Stimulated activated naive CD8-positive, alpha-beta T cell treated with anti-CD3 and anti-CD28 coated beads, Interleukin-15, Interleukin-2, amounts not matched to agents 100 ng/mL and 50 ng/mL, for 24 hours (primary cell): Measurements from ENCODE around the gene MBNL3.

Experiments
- H3K27ac Mint-ChIP-seq: one replicate; pipeline ENCODE4 v1.8.0; 2021; ENCODE audit warnings: mild to moderate bottlenecking, mixed read lengths
- H3K27me3 Mint-ChIP-seq: one replicate; pipeline ENCODE4 v1.8.0; 2021; ENCODE audit warnings: mixed read lengths
- H3K36me3 Mint-ChIP-seq: one replicate; pipeline ENCODE4 v1.8.0; 2021; ENCODE audit warnings: low read depth, mixed read lengths
- H3K4me1 Mint-ChIP-seq: one replicate; pipeline ENCODE4 v1.8.0; 2021; ENCODE audit warnings: low read depth, mixed read lengths
- H3K4me3 Mint-ChIP-seq: one replicate; pipeline ENCODE4 v1.8.0; 2021; ENCODE audit warnings: mild to moderate bottlenecking, mixed read lengths
- H3K9me3 Mint-ChIP-seq: one replicate; pipeline ENCODE4 v1.8.0; 2021; ENCODE audit warnings: mixed read lengths

The MBNL3 gene

DNA sequence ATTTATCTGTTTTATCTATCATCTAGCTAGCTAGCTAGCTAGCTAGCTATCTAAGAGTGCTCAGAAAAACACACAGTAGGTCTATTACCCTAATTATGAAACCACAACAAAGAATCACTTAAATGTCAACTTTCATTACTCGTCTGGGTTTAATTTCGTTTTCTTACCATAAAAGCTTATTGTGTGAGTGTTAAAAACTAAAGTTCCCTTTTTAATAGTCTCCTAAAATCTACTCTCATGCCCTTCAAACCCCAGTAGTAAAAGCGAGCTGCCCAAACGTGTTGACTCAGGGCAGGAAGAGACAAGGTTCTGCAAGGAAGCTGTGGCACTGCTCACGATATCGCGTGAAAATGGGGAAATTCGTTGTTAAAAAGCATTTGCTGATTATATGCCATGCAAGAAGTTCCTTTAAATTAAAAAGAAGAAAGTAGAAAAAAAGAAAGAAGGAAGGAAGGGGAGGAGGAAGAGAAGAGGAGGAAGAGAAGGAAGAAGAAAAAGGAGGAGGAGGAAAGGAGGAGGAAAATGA is 595 bp downstream of the MBNL3 start:
- Mint-ChIP-seq H3K9me3 (no peaks in the 10 kb centered on the region), H3K4me3 (peak overlapping the region; percentile 95), H3K27ac (peak overlapping the region; percentile 99), H3K4me1 (peaks cover 59% of the 10 kb centered on the region), H3K27me3 (no peaks in the 10 kb centered on the region), H3K36me3 (peaks cover 3% of the 10 kb centered on the region)

DNA sequence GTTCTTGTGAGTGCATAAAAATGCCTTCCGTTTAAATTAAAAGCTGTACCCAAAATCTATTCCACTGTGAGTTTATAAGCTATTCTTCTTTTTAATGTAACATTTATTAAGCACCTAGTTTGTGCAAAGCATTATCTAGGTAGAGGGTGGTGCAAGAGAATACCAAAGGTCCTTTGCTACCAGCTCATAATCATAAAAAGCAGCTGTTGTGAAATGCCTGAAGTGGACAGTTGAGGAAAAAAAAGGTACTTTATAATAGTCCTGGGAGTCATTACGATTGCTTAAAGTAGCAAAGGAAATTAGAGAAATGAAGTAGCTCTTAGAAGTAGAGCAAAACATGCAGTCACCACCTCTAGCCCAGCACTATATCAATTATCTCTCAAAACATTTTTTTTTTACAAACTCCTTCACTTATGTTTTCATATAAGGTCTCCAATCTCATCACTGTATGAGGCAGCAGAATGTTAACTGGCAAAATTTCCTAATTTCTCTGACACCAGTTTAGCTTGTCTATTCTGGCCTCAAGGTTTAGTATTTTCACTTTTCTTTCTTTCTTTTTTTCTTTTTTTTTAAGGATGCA is 2.1 kb downstream of the MBNL3 start:
- Mint-ChIP-seq H3K4me3 (peak overlapping the region; percentile 95), H3K36me3 (peaks cover 3% of the 10 kb centered on the region), H3K27me3 (no peaks in the 10 kb centered on the region), H3K9me3 (no peaks in the 10 kb centered on the region), H3K27ac (peak overlapping the region; percentile 61), H3K4me1 (peaks cover 72% of the 10 kb centered on the region)

DNA sequence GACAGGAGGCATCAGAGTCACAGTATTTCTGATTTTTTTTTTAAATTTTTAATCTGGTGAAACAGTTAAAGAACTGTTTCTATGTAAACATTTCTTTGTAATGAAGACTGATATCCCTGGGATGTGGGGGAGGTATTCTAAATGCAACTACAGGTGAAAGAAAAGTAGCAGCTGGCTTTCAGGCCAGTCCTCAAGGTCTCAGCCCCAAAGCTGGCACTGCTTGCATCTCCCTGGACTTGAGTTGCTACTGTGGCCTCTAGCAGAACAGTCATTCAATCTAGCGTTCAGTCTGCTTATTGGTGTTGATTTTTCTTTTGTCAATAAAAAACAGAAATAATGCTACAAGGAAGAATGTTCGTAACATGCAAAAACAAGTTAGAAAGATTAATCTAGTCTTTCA is 4.9 kb downstream of the MBNL3 start:
- Mint-ChIP-seq H3K4me3 (no peak overlapping the region), H3K27me3 (no peaks in the 10 kb centered on the region), H3K9me3 (no peaks in the 10 kb centered on the region), H3K4me1 (peaks cover 81% of the 10 kb centered on the region), H3K36me3 (peaks cover 3% of the 10 kb centered on the region), H3K27ac (no peak overlapping the region)

DNA sequence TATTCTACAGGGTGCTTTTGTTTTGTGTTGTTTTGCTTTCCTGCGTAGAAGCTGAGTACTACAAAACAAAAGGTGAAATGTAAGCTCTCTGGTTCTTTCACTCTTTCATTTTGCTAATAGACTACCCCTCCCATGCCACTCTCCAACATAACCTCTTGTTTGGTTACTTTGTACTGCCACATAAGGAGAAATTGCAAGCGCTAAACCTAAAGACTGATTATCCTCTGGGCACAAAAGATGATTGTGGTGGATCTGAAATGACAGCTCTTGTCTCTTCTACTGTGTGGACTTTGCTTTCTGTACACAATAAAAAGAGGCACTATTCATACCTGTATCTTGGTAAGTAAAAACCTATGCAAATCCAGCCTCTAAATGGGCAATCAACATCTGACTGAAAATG is 5.3 kb downstream of the MBNL3 start:
- no peak overlapping the region for H3K27ac Mint-ChIP-seq
- H3K4me3 Mint-ChIP-seq, result no peak overlapping the region
- peaks cover 3% of the 10 kb centered on the region for H3K36me3 Mint-ChIP-seq
- no peaks in the 10 kb centered on the region for H3K9me3 Mint-ChIP-seq
- H3K4me1 Mint-ChIP-seq, result peaks cover 81% of the 10 kb centered on the region
- no peaks in the 10 kb centered on the region for H3K27me3 Mint-ChIP-seq

DNA sequence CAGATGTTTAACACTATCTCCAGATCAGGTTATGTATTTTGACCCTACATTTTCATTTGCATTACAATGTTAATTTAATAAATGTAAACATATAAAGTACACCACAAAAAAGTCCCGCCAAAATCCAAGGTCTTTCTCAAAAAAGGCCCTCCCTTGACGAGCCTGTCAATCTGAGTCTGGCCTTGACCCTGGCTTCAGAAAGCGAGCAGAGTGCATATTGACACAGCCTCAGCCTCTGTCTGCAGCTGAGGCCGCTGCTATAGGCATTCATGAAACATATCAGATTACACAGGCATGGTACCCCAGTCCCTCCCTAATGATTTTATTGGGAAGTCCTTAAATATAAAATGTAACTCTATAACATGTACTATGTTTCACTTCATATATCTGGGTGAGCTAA is 6.2 kb downstream of the MBNL3 start:
- no peak overlapping the region for H3K4me3 Mint-ChIP-seq
- peaks cover 74% of the 10 kb centered on the region for H3K4me1 Mint-ChIP-seq
- H3K36me3 Mint-ChIP-seq, result no peaks in the 10 kb centered on the region
- no peaks in the 10 kb centered on the region for H3K9me3 Mint-ChIP-seq
- H3K27me3 Mint-ChIP-seq, result no peaks in the 10 kb centered on the region
- H3K27ac Mint-ChIP-seq, result no peak overlapping the region

DNA sequence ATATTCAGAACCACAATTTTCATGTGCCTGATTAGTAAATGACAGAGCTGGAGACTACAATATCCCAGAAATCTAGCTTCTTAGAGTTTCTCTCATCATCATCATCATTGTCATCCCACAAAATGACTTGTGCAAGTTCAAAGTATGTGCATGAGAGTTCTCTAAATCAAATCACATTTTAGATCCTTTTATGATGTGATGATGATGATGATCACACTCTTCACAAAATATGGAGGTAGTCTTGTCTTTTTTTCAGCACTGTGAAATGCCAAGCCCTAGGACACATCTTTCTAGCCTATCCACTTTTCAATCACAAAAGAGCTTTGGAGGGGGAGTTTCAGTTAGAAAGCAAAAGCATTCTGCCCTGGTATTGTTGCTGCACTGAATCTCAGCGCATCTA is 7.4 kb downstream of the MBNL3 start:
- peaks cover 71% of the 10 kb centered on the region for H3K4me1 Mint-ChIP-seq
- no peaks in the 10 kb centered on the region for H3K36me3 Mint-ChIP-seq
- H3K27ac Mint-ChIP-seq, result peak overlapping the region; percentile 97
- H3K27me3 Mint-ChIP-seq, result no peaks in the 10 kb centered on the region
- H3K9me3 Mint-ChIP-seq, result no peaks in the 10 kb centered on the region
- peak overlapping the region; percentile 81 for H3K4me3 Mint-ChIP-seq

DNA sequence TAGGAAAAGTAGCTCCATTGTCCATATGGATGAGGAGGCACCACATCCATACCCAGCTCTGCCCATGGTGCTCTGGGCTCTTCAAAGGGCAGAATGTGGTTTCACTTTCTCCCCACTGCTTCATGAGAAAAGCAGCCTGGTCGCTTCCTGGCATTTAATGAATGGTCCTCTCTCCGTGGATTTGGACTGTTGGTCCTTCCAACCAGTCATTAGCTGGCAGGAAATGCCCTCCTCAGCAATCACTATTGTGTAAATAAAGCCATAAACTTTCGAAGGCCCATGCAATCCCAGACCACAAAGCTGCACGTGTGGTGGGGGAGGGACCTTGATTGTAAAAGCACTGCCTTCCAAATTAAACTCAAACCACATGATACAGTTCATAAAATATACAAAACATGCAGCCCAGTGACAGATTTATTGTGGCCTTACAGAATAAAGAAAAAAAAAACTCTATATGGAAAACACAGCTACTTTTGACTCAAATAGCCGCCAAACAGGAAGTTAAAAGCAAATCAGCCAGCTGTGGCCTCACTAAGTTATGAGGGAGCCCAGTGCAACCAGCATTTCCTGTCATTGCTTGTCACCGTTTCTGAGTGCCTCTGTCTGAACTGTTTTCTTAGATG is 8.1 kb downstream of the MBNL3 start:
- peaks cover 69% of the 10 kb centered on the region for H3K4me1 Mint-ChIP-seq
- no peaks in the 10 kb centered on the region for H3K9me3 Mint-ChIP-seq
- H3K4me3 Mint-ChIP-seq, result peak overlapping the region; percentile 81
- no peaks in the 10 kb centered on the region for H3K27me3 Mint-ChIP-seq
- no peaks in the 10 kb centered on the region for H3K36me3 Mint-ChIP-seq
- peak overlapping the region; percentile 97 for H3K27ac Mint-ChIP-seq

DNA sequence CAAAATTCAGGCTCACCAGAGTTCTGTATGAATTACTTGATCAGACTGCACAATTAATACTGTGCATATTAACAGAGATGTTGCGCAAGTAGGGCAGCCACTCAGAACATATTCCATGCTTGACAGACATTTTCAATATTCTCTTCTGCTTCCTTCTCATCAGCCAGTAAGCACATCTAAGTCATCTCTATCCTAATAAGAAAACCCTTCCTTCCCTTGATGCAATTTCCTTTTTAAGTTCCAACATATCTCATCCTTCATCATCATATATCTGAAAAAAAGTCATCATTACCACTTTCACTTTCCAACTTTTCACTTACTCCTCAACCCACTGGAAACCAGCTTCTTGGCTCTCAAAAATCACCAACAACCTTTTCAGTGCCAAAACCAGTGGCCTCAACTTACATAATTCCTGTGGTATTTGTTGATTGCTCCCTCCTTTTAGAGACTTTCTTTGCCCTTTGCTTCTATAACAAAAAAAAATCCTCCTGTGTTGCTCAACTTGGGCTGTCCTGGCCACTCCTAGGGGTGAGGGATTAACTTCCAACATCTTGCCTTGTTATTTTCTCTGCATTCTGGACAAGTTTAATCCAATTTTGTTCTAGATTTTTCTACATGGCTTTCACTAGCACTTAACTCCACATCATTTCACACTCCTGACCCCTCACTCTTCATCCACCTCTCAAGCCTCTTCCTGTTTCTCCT is 14.1 kb downstream of the MBNL3 start:
- Mint-ChIP-seq H3K27me3 (no peaks in the 10 kb centered on the region), H3K27ac (peak overlapping the region; percentile 75), H3K9me3 (no peaks in the 10 kb centered on the region), H3K4me1 (peaks cover 30% of the 10 kb centered on the region), H3K36me3 (no peaks in the 10 kb centered on the region), H3K4me3 (peak overlapping the region; percentile 24)

DNA sequence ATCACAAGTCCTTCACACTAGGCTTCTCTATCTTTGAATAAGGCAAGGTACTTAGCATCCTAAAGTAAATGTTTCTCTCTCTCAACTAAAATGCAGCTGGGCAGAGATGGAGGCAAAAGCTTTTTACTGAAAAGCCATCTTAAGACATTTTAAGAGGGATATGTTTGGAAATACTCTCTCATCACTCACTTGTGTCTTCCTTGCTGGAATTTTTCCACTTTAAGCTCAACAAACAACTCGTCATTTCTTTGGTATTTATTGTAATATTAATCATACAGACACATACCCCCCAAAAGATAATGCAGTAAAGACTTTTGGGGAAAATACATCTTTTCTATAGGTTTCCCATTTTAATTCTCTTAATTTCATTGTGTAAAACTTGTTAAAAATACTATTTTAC is 16.4 kb downstream of the MBNL3 start:
- no peaks in the 10 kb centered on the region for H3K36me3 Mint-ChIP-seq
- H3K27ac Mint-ChIP-seq, result no peak overlapping the region
- H3K27me3 Mint-ChIP-seq, result no peaks in the 10 kb centered on the region
- no peaks in the 10 kb centered on the region for H3K9me3 Mint-ChIP-seq
- H3K4me1 Mint-ChIP-seq, result peaks cover 26% of the 10 kb centered on the region
- H3K4me3 Mint-ChIP-seq, result no peak overlapping the region

DNA sequence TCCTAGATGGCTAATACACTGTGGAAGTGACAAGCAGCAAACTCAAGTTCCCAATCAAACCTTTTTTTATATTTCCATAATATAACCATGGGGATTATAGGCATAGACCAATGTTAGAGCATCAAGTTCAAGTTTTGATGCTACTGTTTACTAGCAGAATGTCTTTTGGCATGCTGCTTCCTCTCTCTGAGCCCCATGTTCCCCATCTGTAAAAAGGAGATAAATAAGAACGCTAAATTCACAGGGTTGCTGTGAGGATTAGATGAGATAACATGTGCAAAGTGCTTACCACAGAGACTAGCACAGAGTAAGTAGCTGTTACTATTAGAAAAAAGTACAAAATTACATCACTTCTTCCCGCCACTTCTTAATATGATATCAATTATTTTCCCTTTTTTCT is 18.0 kb downstream of the MBNL3 start:
- Mint-ChIP-seq H3K9me3 (no peaks in the 10 kb centered on the region), H3K27ac (no peak overlapping the region), H3K4me3 (no peak overlapping the region), H3K27me3 (no peaks in the 10 kb centered on the region), H3K4me1 (peaks cover 17% of the 10 kb centered on the region), H3K36me3 (no peaks in the 10 kb centered on the region)

DNA sequence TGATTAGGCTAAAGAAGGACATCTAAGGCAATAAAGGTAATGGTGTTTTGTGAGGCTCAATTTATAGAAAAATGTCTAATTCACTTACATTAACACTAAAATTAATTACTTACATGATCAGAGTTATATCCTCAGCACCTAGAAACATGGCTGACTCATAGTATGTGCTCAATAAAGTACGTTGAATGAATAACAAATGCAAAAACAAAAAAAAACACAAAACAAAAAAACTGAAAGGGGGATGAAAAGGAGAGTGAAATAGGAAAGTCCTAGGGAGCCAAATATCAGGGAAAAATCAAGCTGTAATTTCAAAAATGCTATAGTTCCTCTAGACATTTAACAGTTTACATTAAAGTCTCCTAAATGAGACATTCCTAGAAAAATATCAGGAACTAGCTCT is 18.7 kb downstream of the MBNL3 start:
- Mint-ChIP-seq H3K36me3 (no peaks in the 10 kb centered on the region), H3K9me3 (no peaks in the 10 kb centered on the region), H3K4me1 (peaks cover 11% of the 10 kb centered on the region), H3K27ac (no peak overlapping the region), H3K27me3 (no peaks in the 10 kb centered on the region), H3K4me3 (no peak overlapping the region)

DNA sequence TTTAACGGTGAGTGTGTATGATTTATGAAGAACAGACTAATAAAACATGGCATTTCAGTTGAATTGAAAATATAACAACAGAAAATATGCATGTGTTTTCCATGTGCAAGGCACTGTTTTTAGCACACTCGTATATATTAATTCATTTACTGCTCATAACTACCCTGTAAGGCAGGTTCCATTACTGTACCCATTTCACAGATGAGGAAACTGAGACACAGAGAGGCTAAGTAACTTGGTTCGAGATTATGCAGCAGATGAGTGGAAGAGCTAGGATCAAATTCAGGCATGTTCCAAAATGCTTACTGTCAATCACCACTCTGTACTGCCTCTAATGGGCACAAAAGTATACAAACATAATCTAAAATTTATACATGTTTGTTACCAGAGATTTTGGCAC is 20.4 kb downstream of the MBNL3 start:
- Mint-ChIP-seq H3K27ac (no peak overlapping the region), H3K36me3 (no peaks in the 10 kb centered on the region), H3K4me1 (no peaks in the 10 kb centered on the region), H3K9me3 (no peaks in the 10 kb centered on the region), H3K4me3 (no peak overlapping the region), H3K27me3 (no peaks in the 10 kb centered on the region)

DNA sequence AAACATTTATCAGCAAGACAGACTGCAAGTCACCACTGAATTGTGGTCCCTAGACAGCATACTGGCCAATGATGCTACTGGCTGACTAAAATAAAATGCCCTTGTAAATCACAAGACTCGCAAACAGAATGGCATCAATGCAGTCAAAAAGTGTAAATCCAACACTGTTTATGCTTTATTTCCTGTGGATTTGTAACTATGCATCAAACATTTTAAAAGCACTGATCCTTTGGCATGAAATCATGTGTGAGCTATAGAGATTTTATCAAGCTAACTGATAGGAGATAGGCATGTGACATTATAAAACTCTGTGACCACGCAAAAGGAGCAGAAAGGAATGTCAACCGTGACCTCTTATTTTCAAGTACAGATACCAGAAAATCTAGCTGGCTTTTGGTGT is 20.8 kb downstream of the MBNL3 start:
- Mint-ChIP-seq H3K4me1 (no peaks in the 10 kb centered on the region), H3K4me3 (no peak overlapping the region), H3K36me3 (no peaks in the 10 kb centered on the region), H3K27me3 (no peaks in the 10 kb centered on the region), H3K9me3 (no peaks in the 10 kb centered on the region), H3K27ac (no peak overlapping the region)

DNA sequence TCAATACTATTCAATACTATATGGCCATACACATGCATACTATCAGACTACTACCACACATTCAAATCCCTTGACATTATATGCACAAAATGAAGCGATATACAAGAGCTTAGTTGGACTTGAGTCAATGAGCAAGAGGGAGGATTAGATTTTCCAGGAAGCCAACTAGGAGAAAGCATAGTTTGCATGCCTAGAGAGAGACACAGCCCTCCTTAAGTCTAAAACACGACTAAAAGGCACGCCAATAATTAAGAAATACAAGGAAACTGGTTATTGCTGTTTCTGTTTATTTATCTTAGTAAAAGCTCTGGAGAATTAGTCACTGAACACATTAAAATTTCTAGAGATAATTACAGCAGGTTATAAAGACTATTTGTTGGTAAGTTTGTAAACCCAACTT is 21.8 kb downstream of the MBNL3 start:
- Mint-ChIP-seq H3K27ac (no peak overlapping the region), H3K4me3 (no peak overlapping the region), H3K36me3 (no peaks in the 10 kb centered on the region), H3K4me1 (no peaks in the 10 kb centered on the region), H3K9me3 (no peaks in the 10 kb centered on the region), H3K27me3 (no peaks in the 10 kb centered on the region)

DNA sequence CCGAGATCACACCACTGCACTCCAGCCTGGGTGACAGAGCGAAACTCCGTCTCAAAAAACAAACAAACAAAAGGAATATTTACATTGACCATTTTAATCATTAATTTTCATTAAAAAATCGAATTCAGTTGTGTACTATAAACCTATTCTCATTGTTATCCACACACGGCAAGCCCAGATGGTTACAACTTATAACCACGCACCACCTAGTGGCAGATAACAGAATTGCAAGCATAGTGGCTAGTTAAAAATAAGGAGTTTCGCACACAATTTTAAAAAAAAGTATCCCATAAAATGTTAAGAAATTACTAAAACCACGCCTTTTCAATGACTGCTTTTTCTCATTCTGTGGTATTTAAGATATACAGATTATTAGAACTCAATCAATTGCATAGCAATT is 25.4 kb downstream of the MBNL3 start:
- no peak overlapping the region for H3K4me3 Mint-ChIP-seq
- no peak overlapping the region for H3K27ac Mint-ChIP-seq
- no peaks in the 10 kb centered on the region for H3K9me3 Mint-ChIP-seq
- H3K36me3 Mint-ChIP-seq, result peaks cover 4% of the 10 kb centered on the region
- no peaks in the 10 kb centered on the region for H3K4me1 Mint-ChIP-seq
- no peaks in the 10 kb centered on the region for H3K27me3 Mint-ChIP-seq
